Suprapubic skin (tissue), 4 donors: ENCODE results near the gene COL20A1. TPM values are rescaled to one million over a fixed set of nuclear protein-coding genes. Genes with fewer than 3 reads are reported as not detected.

ENCODE experiments used
- DNase-seq, 2 donors: peaks; one replicate each; pipeline ENCODE4 v3.0.0-alpha.2; 2019; ENCODE audit warnings: low spot score in 2 of 2
- H3K27ac ChIP-seq: fragments of 200-600 bp; sonication (generic); one replicate; pipeline ENCODE4 v1.5.1; 2019
- H3K27me3 ChIP-seq: fragments of 200-600 bp; sonication (generic); one replicate; pipeline ENCODE4 v1.5.1; 2019
- H3K36me3 ChIP-seq: fragments of 200-600 bp; sonication (generic); one replicate; pipeline ENCODE4 v1.5.1; 2019
- H3K4me1 ChIP-seq: fragments of 200-600 bp; sonication (generic); one replicate; pipeline ENCODE4 v1.5.1; 2019
- H3K4me3 ChIP-seq: fragments of 200-600 bp; sonication (generic); one replicate; pipeline ENCODE4 v1.5.1; 2019; ENCODE audit warnings: mild to moderate bottlenecking
- H3K9me3 ChIP-seq: fragments of 200-600 bp; sonication (generic); one replicate; pipeline ENCODE4 v1.5.1; 2019
- CTCF ChIP-seq, 2 donors: fragments of 200-600 bp in 1 of 2; fragments of 450-650 bp in 1 of 2; sonication (generic) in 1 of 2; IDR thresholded peaks; one replicate each; pipeline ENCODE4 v1.5.1; 2016 to 2019; ENCODE audit warnings: antibody characterized with exemption in 2 of 2, mild to moderate bottlenecking in 1 of 2, moderate library complexity in 1 of 2
- EP300 ChIP-seq: sonication (generic); formaldehyde crosslinking; IDR thresholded peaks from one replicate; pipeline ENCODE4 v1.6.1; 2017; ENCODE audit warnings: antibody characterized with exemption
- POLR2A ChIP-seq, 2 donors: fragments of 450-650 bp; IDR thresholded peaks; one replicate each; pipeline ENCODE4 v1.6.1; 2017; ENCODE audit warnings: antibody characterized with exemption in 2 of 2, mild to moderate bottlenecking in 2 of 2, moderate library complexity in 2 of 2
- POLR2AphosphoS5 ChIP-seq, 3 donors: sonication (generic); formaldehyde crosslinking; IDR thresholded peaks; one replicate each; pipeline ENCODE4 v1.6.1; 2017; ENCODE audit warnings: antibody characterized with exemption in 3 of 3
- WGBS: methylation state at CpG from one replicate; pipeline ENCODE4 v1.1.5; 2018; 5-methylcytosine and 5-hydroxymethylcytosine counted together
- total RNA-seq, 4 donors: library from RNA; depleted of rRNA; stranded (reverse); fragments of >200 nt; gene quantifications; one replicate each; pipeline ENCODE4 v1.1.0, GENCODE V29; 2016

COL20A1 gene
- total RNA-seq, 4 donors from 2014 or later, result not detected

- Histone ChIP-seq H3K36me3 (peaks cover 72% of the 10 kb centered on the region), H3K9me3 (no peaks in the 10 kb centered on the region), H3K4me1 (peaks cover 4% of the 10 kb centered on the region), H3K27me3 (peaks cover under 1% of the 10 kb centered on the region), H3K27ac (no peak overlapping the region), H3K4me3 (no peak overlapping the region)
- 83% methylated on average over 13 of the region's 23 CpGs for WGBS
- no peak for TF ChIP-seq POLR2A (IDR thresholded peaks at IDR 0.05)
- no peak for TF ChIP-seq EP300
- TF ChIP-seq CTCF (IDR thresholded peaks at IDR 0.05), result no peak
- TF ChIP-seq POLR2AphosphoS5 (IDR thresholded peaks at IDR 0.05), result no peak
- DNase-seq, result no peak
Observed at GRCh38 chr20:63286781-63287696, 5.9 kb upstream of the COL20A1 start.

GRCh38 chr20:63287697-63288580 is 5.0 kb upstream of the COL20A1 start:
- 92% methylated on average over 53 of the region's 55 CpGs for WGBS
- Histone ChIP-seq H3K4me3 (no peak overlapping the region), H3K4me1 (peaks cover 4% of the 10 kb centered on the region), H3K27ac (no peak overlapping the region), H3K36me3 (peaks cover 63% of the 10 kb centered on the region), H3K27me3 (peaks cover 9% of the 10 kb centered on the region), H3K9me3 (no peaks in the 10 kb centered on the region)
- TF ChIP-seq POLR2A (IDR thresholded peaks at IDR 0.05) (no peak), POLR2AphosphoS5 (IDR thresholded peaks at IDR 0.05) (no peak), EP300 (no peak), CTCF (IDR thresholded peaks at IDR 0.05) (no peak)
- no peak for DNase-seq

- DNase-seq, result no peak
- H3K27me3 ChIP-seq, result peaks cover 16% of the 10 kb centered on the region
- no peak overlapping the region for H3K4me3 ChIP-seq
- TF ChIP-seq POLR2A (IDR thresholded peaks at IDR 0.05) (no peak), CTCF (IDR thresholded peaks at IDR 0.05) (no peak), EP300 (no peak), POLR2AphosphoS5 (IDR thresholded peaks at IDR 0.05) (no peak)
- 86% methylated on average over 26 of the region's 28 CpGs for WGBS
- H3K4me1 ChIP-seq, result peaks cover 4% of the 10 kb centered on the region
- H3K27ac ChIP-seq, result no peak overlapping the region
- peaks cover 55% of the 10 kb centered on the region for H3K36me3 ChIP-seq
- no peaks in the 10 kb centered on the region for H3K9me3 ChIP-seq
Observed at GRCh38 chr20:63288581-63289251, 4.3 kb upstream of the COL20A1 start.

GRCh38 chr20:63289311-63290135 is 3.5 kb upstream of the COL20A1 start:
- 84% methylated on average over 14 of the region's 25 CpGs for WGBS
- no peak overlapping the region for H3K4me3 ChIP-seq
- H3K4me1 ChIP-seq, result peaks cover 4% of the 10 kb centered on the region
- peaks cover 24% of the 10 kb centered on the region for H3K27me3 ChIP-seq
- H3K36me3 ChIP-seq, result peaks cover 48% of the 10 kb centered on the region
- no peak overlapping the region for H3K27ac ChIP-seq
- no peak for DNase-seq
- TF ChIP-seq CTCF (IDR thresholded peaks at IDR 0.05) (no peak), POLR2AphosphoS5 (IDR thresholded peaks at IDR 0.05) (no peak), POLR2A (IDR thresholded peaks at IDR 0.05) (no peak), EP300 (no peak)
- no peaks in the 10 kb centered on the region for H3K9me3 ChIP-seq
